Pons (tissue), 1 donor: Measurements from ENCODE around the gene TNFSF15.
"Not testable (repeated sequence)": the region's sequence is repeated elsewhere in the genome, so short reads cannot be mapped to it uniquely, and the experiment has no call there.

Source experiments
- DNase-seq: peaks from one replicate; pipeline ENCODE4 v3.0.0-alpha.2; 2016; ENCODE audit warnings: low spot score

Gene TNFSF15

GRCh38 chr9:114746591-114747346 is 59.1 kb downstream of the TNFSF15 start:
- no peak for DNase-seq

- no peak for DNase-seq
These were observed 59.8 kb downstream of the TNFSF15 start for GRCh38 chr9:114745879-114746550.

GRCh38 chr9:114745108-114745848 is 60.6 kb downstream of the TNFSF15 start:
- peak; percentile 77 for DNase-seq

DNA sequence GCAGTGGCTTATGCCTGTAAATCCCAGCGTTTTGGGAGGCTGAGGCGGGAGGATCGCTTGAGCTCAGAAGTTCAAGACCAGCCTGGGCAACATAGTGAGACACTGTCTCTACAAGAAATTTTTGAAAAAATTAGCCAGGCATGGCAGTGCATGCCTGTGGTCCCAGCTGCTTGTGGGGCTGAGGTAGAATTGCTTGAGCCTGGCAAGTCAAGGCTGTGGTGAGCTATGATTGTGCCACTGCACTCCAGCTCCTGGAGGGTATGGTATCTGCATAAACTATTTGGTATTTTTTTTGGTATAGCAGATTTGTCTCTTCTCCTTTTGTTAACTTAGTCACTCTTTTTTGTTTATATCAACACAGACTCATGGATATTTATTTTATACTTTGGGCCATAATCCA is 62.4 kb downstream of the TNFSF15 start:
- no peak for DNase-seq

DNA sequence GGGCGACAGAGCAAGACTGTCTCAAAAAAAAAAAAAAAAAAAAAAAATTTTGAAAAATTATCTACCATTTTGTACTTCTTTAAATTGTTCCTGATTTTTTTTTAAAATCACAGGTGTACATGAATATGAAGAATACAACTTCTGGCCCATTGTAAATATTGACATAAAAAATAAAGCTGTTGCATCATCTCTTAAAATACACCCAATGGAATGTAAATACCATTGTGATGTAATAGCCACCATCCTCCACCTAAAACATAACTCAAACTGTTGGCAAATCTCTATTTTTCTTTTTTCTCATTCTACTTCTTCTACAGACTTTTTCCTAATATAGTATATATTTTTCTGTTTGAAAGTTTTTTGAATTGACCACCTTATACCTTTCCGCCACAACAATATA is 62.9 kb downstream of the TNFSF15 start:
- DNase-seq = no peak

DNA sequence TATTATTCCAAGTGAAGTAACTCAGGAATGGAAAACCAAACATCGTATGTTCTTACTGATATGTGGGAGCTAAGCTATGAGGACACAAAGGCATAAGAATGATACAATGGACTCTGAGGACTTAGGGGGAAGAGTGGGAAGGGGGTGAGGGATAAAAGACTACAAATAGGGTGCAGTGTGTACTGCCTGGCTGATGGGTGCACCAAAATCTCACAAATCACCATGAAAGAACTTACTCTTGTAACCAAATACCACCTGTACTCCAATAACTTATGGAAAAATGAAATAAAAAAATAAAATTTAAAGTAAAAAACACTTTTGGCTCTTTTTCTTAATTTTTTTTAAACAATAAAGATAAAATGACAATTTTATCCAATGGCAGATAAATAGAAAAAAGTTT is 64.3 kb downstream of the TNFSF15 start:
- DNase-seq = not testable (repeated sequence)

GRCh38 chr9:114738581-114739316 is 67.1 kb downstream of the TNFSF15 start:
- DNase-seq = peak; percentile 90

- DNase-seq = no peak
These were observed 68.0 kb downstream of the TNFSF15 start for GRCh38 chr9:114737847-114738246.

DNA sequence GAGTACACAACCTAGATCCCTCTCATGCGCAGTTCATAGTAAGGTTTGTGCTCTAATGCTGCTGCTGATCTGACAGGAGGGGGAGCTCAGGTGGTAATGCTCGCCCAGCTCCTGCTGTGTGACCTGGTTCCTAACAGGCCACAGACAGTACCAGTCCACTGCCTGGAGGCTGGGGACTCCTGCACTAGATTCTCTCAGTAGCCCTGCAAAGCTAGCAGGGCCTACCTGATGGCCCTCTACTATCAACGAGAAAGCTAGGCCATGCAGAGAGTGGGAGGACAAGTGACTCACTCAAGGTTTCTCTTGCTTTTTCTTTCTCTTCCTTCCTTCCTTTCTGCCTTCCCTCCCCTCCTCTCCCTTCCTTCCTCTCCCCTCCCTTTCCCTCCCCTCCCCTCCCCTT is 68.7 kb downstream of the TNFSF15 start:
- no peak for DNase-seq

- no peak for DNase-seq
These were observed 70.1 kb downstream of the TNFSF15 start for GRCh38 chr9:114735704-114736103.

DNA sequence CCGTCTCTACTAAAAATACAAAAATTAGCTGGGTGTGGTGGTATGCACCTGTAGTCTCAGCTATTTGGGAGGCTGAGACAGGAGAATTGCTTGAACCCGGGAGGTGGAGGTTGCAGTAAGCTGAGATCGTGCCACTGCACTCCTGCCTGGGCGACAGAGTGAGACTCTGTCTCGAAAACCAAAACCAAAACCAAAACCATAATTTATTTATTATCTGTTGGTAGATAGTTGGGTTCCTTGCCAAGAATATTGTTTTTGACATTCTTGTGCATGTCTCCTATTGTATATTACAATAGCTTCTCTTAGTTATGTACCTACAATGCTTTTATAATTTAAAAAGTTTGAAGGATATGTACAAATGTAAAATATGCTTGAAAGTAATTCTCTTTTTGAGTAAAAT is 70.7 kb downstream of the TNFSF15 start:
- DNase-seq = not testable (repeated sequence)
